Suprapubic skin (tissue), 4 donors: ENCODE measurements around the gene S100A3.

Experiments
- EP300 ChIP-seq: sonication (generic); formaldehyde crosslinking; IDR thresholded peaks from one replicate; pipeline ENCODE4 v1.6.1; 2017; ENCODE audit warnings: antibody characterized with exemption
- POLR2A ChIP-seq, 2 donors: fragments of 450-650 bp; IDR thresholded peaks; one replicate each; pipeline ENCODE4 v1.6.1; 2017; ENCODE audit warnings: antibody characterized with exemption in 2 of 2, mild to moderate bottlenecking in 2 of 2, moderate library complexity in 2 of 2
- POLR2AphosphoS5 ChIP-seq, 3 donors: sonication (generic); formaldehyde crosslinking; IDR thresholded peaks; one replicate each; pipeline ENCODE4 v1.6.1; 2017; ENCODE audit warnings: antibody characterized with exemption in 3 of 3
- TF ChIP-seq, protein P1 (sequence below), 2 donors: fragments of 200-600 bp in 1 of 2; fragments of 450-650 bp in 1 of 2; sonication (generic) in 1 of 2; IDR thresholded peaks; one replicate each; pipeline ENCODE4 v1.5.1; 2016 to 2019; ENCODE audit warnings: antibody characterized with exemption in 2 of 2, mild to moderate bottlenecking in 1 of 2, moderate library complexity in 1 of 2

- TF ChIP-seq, protein P1, sequence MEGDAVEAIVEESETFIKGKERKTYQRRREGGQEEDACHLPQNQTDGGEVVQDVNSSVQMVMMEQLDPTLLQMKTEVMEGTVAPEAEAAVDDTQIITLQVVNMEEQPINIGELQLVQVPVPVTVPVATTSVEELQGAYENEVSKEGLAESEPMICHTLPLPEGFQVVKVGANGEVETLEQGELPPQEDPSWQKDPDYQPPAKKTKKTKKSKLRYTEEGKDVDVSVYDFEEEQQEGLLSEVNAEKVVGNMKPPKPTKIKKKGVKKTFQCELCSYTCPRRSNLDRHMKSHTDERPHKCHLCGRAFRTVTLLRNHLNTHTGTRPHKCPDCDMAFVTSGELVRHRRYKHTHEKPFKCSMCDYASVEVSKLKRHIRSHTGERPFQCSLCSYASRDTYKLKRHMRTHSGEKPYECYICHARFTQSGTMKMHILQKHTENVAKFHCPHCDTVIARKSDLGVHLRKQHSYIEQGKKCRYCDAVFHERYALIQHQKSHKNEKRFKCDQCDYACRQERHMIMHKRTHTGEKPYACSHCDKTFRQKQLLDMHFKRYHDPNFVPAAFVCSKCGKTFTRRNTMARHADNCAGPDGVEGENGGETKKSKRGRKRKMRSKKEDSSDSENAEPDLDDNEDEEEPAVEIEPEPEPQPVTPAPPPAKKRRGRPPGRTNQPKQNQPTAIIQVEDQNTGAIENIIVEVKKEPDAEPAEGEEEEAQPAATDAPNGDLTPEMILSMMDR (IDR thresholded peaks at IDR 0.05): no peak
- no peak for TF ChIP-seq POLR2AphosphoS5 (IDR thresholded peaks at IDR 0.05)
- no peak for TF ChIP-seq POLR2A (IDR thresholded peaks at IDR 0.05)
- TF ChIP-seq EP300: no peak
These were observed 42.1 kb downstream of the S100A3 start for GRCh38 chr1:153506831-153507413.
